GM12872 (cell line): ENCODE measurements around the gene TLR7.

Experiments
- CTCF ChIP-seq: IDR thresholded peaks from 3 replicates; pipeline ENCODE4 v1.5.1; 2011; ENCODE audit warnings: low read depth, mild to moderate bottlenecking, low read length, moderate library complexity; ENCODE audit not compliant: insufficient read depth

TLR7 gene

DNA sequence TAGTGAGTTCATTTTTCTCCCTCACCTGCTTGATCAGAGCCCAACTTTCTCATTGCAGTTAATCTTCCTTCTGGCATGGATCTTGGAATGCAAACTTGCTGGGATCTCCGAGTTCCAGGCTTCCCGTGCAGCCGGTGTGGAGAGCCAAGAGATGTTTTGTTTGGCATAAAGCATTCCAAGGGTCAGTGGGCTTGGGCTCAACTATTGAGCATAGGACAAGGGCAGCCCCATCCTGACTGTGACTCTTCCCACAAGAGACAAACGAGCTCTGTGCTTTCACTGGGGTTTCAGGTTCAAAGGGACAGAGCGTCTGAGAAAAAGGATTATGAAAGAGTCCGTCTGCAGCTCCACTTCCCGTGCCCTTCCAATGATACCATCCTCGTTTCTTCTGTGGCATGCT, 10.5 kb downstream of the TLR7 start:
- TF ChIP-seq CTCF = no peak

DNA sequence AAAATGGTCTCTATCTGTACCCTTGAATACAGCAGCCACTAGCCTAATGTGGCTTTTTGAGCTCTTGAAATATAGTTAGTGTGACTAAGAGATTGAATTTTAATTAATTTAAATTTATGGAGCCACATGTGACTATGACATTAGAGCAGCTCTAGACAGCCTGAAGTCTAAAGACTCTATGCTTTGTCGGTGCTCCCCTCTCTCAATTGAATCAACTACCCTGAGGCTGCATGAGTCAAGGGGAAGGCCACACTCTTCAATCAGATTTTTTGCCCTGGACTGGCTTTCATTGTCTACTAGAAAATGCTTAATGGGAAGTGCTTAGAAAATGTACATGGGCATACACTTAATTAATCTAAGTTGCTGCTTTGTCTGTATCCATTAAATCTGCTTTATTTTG, 11.7 kb downstream of the TLR7 start:
- no peak for TF ChIP-seq CTCF

DNA sequence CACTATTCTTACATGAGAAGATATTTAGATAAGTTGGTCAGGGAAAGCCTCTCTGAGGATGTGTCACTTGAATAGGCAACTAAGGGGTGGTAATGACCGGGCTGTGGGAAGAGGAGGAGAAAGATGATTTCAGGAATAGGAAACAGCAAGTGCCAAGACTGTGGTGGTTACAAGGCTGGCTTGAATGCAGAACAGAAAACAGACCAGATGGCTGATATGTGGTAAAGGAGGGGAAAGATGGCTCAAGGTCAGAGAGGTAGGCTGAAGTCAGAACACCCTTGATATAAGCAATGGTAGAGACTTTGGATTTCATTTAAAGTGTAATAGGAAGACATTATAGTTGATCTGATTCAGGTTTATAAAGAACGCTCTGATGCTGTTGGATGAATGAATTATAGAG, 15.0 kb downstream of the TLR7 start:
- no peak for TF ChIP-seq CTCF

- TF ChIP-seq CTCF = no peak
Observed at GRCh38 chrX:12885508-12885907, 18.6 kb downstream of the TLR7 start.

DNA sequence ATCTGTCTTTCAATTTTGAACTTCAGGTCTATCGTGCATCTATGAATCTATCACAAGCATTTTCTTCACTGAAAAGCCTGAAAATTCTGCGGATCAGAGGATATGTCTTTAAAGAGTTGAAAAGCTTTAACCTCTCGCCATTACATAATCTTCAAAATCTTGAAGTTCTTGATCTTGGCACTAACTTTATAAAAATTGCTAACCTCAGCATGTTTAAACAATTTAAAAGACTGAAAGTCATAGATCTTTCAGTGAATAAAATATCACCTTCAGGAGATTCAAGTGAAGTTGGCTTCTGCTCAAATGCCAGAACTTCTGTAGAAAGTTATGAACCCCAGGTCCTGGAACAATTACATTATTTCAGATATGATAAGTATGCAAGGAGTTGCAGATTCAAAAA, 19.7 kb downstream of the TLR7 start:
- TF ChIP-seq CTCF = no peak

GRCh38 chrX:12887141-12887540, 20.3 kb downstream of the TLR7 start:
- TF ChIP-seq CTCF = no peak

- TF ChIP-seq CTCF = no peak
Observed at GRCh38 chrX:12887767-12888166, 20.9 kb downstream of the TLR7 start.

GRCh38 chrX:12890467-12890866, 23.6 kb downstream of the TLR7 start:
- no peak for TF ChIP-seq CTCF
